Ishikawa (cell line): Measurements from ENCODE around the gene RNF146.

Experiments
- EP300 ChIP-seq: IDR thresholded peaks from 2 replicates; pipeline ENCODE4 v1.6.1; 2012; ENCODE audit warnings: borderline replicate concordance
- NFIC ChIP-seq: IDR thresholded peaks from 2 replicates; pipeline ENCODE4 v1.6.1; 2012
- RAD21 ChIP-seq: IDR thresholded peaks from 2 replicates; pipeline ENCODE4 v1.6.1; 2012; ENCODE audit warnings: low read depth
- REST ChIP-seq: IDR thresholded peaks from 2 replicates; pipeline ENCODE4 v1.6.1; 2012; ENCODE audit warnings: low read depth, mild to moderate bottlenecking
- TAF1 ChIP-seq: IDR thresholded peaks from 2 replicates; pipeline ENCODE4 v1.6.1; 2012; ENCODE audit warnings: low read depth, mild to moderate bottlenecking
- TCF12 ChIP-seq: IDR thresholded peaks from 2 replicates; pipeline ENCODE4 v1.6.1; 2012; ENCODE audit warnings: low read depth
- USF1 ChIP-seq: IDR thresholded peaks from 2 replicates; pipeline ENCODE4 v1.6.1; 2012
- YY1 ChIP-seq: IDR thresholded peaks from 2 replicates; pipeline ENCODE4 v1.6.1; 2012; ENCODE audit warnings: low read depth

GRCh38 chr6:127297502-127298070 lies 30.9 kb downstream of the RNF146 start:
- TF ChIP-seq NFIC, result no peak
- no peak for TF ChIP-seq EP300
- no peak for TF ChIP-seq YY1
- no peak for TF ChIP-seq USF1
- TF ChIP-seq TAF1, result no peak
- TF ChIP-seq RAD21, result no peak
- TF ChIP-seq REST, result no peak
- no peak for TF ChIP-seq TCF12
